ENCODE results near the gene TSC2. TPM values are rescaled to one million over a fixed set of nuclear protein-coding genes. Genes with fewer than 3 reads are reported as not detected.
A peak's percentile ranks its signal among the peaks of the same experiment; 100 is the strongest.

TSC2 gene
- total RNA-seq, 4 donors from 2014 or later, result 103 to 193 (median 143) TPM

DNA sequence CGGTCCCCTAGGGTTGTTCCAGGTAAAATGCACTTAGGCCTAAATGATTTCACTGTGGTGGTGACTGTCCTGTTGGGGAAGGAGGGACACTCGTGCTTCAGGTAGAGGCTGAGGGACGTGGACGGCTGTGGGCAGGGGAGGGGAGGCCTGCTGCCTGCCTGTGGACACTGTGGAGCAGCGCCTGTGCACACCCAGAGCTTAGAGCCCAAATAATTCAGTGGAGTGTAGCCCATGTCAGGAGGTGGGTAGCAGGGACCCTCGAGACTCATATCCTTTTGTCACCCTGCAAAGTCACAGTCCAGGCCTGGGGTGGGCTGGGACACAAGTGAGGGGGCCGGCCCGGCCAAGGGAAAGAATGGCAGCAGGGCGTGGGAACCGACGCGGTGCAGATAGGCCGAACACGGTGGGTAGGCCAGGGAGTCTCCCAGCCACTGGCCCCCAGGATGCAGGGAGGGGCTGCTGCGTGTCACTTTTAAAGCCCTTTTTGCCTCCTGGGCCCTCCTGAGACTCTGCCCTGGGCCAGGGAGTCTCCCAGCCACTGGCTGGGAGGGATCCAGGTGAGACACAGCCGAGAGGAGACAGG, 21.8 kb upstream of the TSC2 start:
- Histone ChIP-seq H3K9me3 (no peaks in the 10 kb centered on the region), H3K36me3 (no peaks in the 10 kb centered on the region), H3K4me1 (peaks cover 43% of the 10 kb centered on the region), H3K27me3 (peaks cover 9% of the 10 kb centered on the region), H3K4me3 (peak overlapping the region; percentile 75), H3K27ac (no peak overlapping the region)
- no peak for DNase-seq (ENCODE audit: low spot score in 2 of 2)
- WGBS, result 81% methylated on average over 11 of the region's 16 CpGs
- TF ChIP-seq POLR2AphosphoS5 (IDR thresholded peaks at IDR 0.05) (no peak), POLR2A (IDR thresholded peaks at IDR 0.05) (no peak), EP300 (IDR thresholded peaks at IDR 0.05) (no peak)
- TF ChIP-seq, protein P1, sequence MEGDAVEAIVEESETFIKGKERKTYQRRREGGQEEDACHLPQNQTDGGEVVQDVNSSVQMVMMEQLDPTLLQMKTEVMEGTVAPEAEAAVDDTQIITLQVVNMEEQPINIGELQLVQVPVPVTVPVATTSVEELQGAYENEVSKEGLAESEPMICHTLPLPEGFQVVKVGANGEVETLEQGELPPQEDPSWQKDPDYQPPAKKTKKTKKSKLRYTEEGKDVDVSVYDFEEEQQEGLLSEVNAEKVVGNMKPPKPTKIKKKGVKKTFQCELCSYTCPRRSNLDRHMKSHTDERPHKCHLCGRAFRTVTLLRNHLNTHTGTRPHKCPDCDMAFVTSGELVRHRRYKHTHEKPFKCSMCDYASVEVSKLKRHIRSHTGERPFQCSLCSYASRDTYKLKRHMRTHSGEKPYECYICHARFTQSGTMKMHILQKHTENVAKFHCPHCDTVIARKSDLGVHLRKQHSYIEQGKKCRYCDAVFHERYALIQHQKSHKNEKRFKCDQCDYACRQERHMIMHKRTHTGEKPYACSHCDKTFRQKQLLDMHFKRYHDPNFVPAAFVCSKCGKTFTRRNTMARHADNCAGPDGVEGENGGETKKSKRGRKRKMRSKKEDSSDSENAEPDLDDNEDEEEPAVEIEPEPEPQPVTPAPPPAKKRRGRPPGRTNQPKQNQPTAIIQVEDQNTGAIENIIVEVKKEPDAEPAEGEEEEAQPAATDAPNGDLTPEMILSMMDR (IDR thresholded peaks at IDR 0.05), result no peak

DNA sequence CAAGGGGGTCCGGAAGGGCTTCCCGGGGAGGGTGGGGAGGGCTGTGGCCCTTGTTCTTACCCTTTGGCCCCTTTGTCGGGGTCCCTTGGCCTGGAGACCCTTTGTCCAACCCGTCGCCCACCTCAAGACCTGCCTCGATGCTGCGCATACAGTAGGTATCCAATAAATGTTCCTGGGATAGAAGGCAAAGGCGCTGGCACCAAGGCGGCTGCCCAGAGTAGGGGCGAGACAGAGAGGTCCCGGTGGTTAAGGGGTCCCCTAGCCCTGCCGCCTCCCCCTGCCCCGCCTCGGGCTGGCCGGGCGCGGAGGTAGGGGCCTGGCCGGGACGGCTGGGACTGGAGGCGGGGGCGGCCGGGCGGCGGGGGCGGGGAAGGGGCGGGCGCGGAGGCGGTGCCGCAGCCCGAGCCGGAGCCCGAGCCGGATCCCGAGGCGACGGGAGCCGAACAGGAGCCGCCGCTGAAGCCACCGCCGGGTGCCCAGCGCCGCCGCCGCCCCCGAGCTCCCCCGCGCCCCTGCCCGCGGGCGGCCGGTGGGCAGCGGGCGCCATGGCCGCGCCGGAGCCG, 21.2 kb upstream of the TSC2 start, which contains the start of gene NHERF2:
Gene NHERF2 (plus strand): TSS at position 442 of the 563 bp plus-strand sequence. CDS start 104 bp downstream, at position 546.
- TF ChIP-seq POLR2AphosphoS5 (IDR thresholded peaks at IDR 0.05), result no peak
- TF ChIP-seq, protein P1 (IDR thresholded peaks at IDR 0.05), result no peak
- no peak for TF ChIP-seq POLR2A (IDR thresholded peaks at IDR 0.05)
- TF ChIP-seq EP300 (IDR thresholded peaks at IDR 0.05), result no peak
- Histone ChIP-seq H3K4me3 (peak within 1 kb of the TSS; percentile 75), H3K9me3 (no peaks in the 10 kb centered on the region), H3K27ac (peak within 1 kb of the TSS; percentile 23), H3K36me3 (no peaks in the 10 kb centered on the region), H3K27me3 (peaks cover 3% of the 10 kb centered on the region), H3K4me1 (peaks cover 43% of the 10 kb centered on the region)
- DNase-seq (ENCODE audit: low spot score in 2 of 2), result no peak
- 85% methylated on average over 2 of the region's 59 CpGs for WGBS

DNA sequence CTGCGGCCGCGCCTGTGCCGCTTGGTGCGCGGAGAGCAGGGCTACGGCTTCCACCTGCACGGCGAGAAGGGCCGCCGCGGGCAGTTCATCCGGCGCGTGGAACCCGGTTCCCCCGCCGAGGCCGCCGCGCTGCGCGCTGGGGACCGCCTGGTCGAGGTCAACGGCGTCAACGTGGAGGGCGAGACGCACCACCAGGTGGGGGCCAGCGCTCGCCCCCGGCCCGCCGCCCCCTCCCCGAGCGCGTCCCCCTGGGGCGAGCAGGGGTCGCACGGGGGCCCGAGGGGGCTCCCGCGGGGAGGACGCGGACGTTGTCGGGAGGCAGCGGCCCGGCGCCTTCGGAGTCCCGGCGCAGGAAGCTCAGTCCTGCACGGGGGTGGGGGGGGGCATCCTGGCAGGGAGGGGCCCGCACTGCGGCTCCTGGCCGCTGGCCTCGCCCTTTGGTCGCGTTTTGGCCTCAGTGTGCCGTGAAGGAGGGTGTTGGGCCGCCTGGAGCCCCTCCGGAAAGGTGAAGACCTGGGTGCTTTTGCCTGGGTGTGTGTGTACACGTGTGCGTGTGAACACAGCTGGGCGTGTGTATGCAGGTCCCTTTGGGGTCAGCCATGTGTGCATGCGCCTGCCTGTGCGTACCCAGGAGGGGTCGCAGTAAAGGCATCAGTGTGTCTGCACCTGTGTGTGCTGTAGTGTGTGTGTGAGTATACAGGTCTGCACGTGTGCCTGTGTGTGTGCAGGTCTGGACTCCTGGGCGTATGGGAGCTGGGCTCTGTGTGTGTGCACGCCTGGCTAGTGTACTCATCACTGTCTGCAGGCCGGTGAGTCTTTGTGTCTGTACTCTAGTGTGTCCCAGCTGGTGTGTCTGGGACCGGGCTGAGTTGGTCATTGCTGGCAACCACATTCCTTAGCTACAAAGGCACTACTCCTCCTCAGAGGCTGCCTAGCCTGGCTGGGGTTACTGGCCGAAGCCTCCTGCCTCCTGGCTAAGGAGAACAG, 20.5 kb upstream of the TSC2 start:
- DNase-seq (ENCODE audit: low spot score in 2 of 2), result no peak
- TF ChIP-seq, protein P1 (IDR thresholded peaks at IDR 0.05), result no peak
- TF ChIP-seq EP300 (IDR thresholded peaks at IDR 0.05), result no peak
- no peak for TF ChIP-seq POLR2AphosphoS5 (IDR thresholded peaks at IDR 0.05)
- TF ChIP-seq POLR2A (IDR thresholded peaks at IDR 0.05), result no peak
- Histone ChIP-seq H3K9me3 (no peaks in the 10 kb centered on the region), H3K4me3 (peak overlapping the region; percentile 75), H3K27me3 (no peaks in the 10 kb centered on the region), H3K27ac (peak overlapping the region; percentile 23), H3K36me3 (no peaks in the 10 kb centered on the region), H3K4me1 (peaks cover 43% of the 10 kb centered on the region)
- WGBS, result 49% methylated on average over 3 of the region's 76 CpGs

DNA sequence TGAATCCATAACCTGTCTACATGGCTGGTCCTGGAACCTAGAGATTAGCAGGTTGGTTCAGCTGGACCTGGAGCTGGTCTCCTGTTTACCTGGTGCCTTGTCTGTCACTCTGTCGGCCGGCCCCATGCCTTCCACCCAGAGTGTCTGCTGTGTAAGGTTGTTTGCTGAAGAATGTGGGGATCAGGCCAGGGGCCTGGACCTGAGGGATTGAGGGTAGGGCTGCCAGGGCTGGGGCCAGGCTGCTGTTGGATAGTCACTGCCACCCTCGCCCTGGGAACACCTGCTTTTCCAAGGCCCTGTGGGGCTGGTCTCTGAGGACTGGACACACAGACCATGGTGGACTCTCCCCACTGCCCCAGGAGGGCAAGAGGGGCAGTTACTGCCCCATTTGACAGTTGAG, 19.6 kb upstream of the TSC2 start:
- H3K4me1 ChIP-seq, result peaks cover 43% of the 10 kb centered on the region
- TF ChIP-seq POLR2A (IDR thresholded peaks at IDR 0.05) (no peak), POLR2AphosphoS5 (IDR thresholded peaks at IDR 0.05) (no peak), EP300 (IDR thresholded peaks at IDR 0.05) (no peak)
- TF ChIP-seq, protein P1 (IDR thresholded peaks at IDR 0.05), result no peak
- H3K27me3 ChIP-seq, result no peaks in the 10 kb centered on the region
- no peaks in the 10 kb centered on the region for H3K36me3 ChIP-seq
- H3K9me3 ChIP-seq, result no peaks in the 10 kb centered on the region
- peak overlapping the region; percentile 75 for H3K4me3 ChIP-seq
- WGBS, result 40% methylated on average over 1 of the region's 3 CpGs
- no peak for DNase-seq (ENCODE audit: low spot score in 2 of 2)
- no peak overlapping the region for H3K27ac ChIP-seq
